GM18858 (cell line): ENCODE measurements around the gene TAC4.

Experiments
- ATAC-seq: cut with Tn5 transposase; IDR thresholded peaks from one replicate; pipeline ENCODE4 v1.9.1; 2021; ENCODE audit not compliant: unreplicated experiment

The TAC4 gene

GRCh38 chr17:49873466-49873865 lies 25.6 kb upstream of the TAC4 start:
- no peak for ATAC-seq

- ATAC-seq: no peak
Measured at GRCh38 chr17:49872754-49873377, 25.0 kb upstream of the TAC4 start.

GRCh38 chr17:49871211-49871610 lies 23.3 kb upstream of the TAC4 start:
- ATAC-seq: no peak

GRCh38 chr17:49870298-49870697 lies 22.4 kb upstream of the TAC4 start:
- ATAC-seq: no peak

GRCh38 chr17:49869038-49869374 lies 21.1 kb upstream of the TAC4 start:
- no peak for ATAC-seq

GRCh38 chr17:49866882-49867413 lies 19.1 kb upstream of the TAC4 start:
- no peak for ATAC-seq

- ATAC-seq: no peak
Measured at GRCh38 chr17:49866019-49866380, 18.1 kb upstream of the TAC4 start.

- ATAC-seq: no peak
Measured at GRCh38 chr17:49862781-49863331, 15.0 kb upstream of the TAC4 start.

GRCh38 chr17:49861150-49861884 lies 13.4 kb upstream of the TAC4 start:
- ATAC-seq: no peak

- ATAC-seq: no peak
Measured at GRCh38 chr17:49859991-49860953, 12.4 kb upstream of the TAC4 start.

- ATAC-seq: no peak
Measured at GRCh38 chr17:49858796-49859195, 10.9 kb upstream of the TAC4 start.

- no peak for ATAC-seq
Measured at GRCh38 chr17:49854126-49854525, 6.3 kb upstream of the TAC4 start.

- ATAC-seq: no peak
Measured at GRCh38 chr17:49853470-49854015, 5.7 kb upstream of the TAC4 start.

- ATAC-seq: no peak
Measured at GRCh38 chr17:49851387-49852291, 3.8 kb upstream of the TAC4 start.

GRCh38 chr17:49850772-49851386 lies 3.0 kb upstream of the TAC4 start:
- ATAC-seq: no peak

- no peak for ATAC-seq
Measured at GRCh38 chr17:49850218-49850610, 2.3 kb upstream of the TAC4 start.

GRCh38 chr17:49848739-49849138 lies 870 bp upstream of the TAC4 start:
- no peak for ATAC-seq

GRCh38 chr17:49846938-49847712 lies 744 bp downstream of the TAC4 start:
- no peak for ATAC-seq

- no peak for ATAC-seq
Measured at GRCh38 chr17:49845321-49845720, 2.5 kb downstream of the TAC4 start.
